Measurements from ENCODE around the gene NFIX.
A peak's percentile ranks its signal among the peaks of the same experiment; 100 is the strongest.

Gene NFIX

DNA sequence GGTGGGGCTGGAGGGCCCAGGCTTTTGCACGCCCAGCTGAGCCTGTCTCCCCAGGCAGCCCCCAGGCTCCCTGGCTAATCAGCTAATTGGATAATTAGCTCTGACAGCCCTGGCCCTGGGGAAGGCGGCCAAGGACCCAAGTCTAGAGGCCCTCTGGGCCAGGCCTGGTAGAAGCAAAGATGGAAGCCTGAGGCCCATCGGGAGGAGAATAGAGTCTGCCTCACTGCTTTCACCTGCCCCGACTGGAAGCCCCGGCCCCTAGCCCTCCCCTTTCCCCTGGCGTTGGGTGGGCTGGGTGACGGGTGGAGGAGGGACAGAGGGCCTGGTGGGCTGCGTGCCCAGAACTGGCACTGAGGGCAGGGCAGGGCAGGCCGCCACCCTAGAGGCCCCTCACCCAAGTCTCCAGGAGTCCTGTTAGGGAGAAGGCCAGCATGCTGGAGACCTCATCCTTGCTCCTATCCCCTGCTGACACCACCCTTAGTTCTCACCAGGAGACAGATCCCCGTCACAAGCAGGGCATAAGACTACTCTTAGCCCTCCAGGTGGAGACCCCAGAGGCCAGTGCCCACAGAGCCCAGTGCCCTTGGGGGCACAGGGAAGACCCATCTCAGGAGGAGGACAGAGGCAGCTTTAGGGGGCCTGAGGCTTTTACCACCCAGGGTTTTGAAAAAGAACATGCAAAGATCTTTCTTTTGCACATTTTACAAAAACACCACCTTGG, 95.4 kb downstream of the NFIX start:
- no peak for DNase-seq (ENCODE audit: low read depth in 2 of 3, low spot score in 1 of 3)

DNA sequence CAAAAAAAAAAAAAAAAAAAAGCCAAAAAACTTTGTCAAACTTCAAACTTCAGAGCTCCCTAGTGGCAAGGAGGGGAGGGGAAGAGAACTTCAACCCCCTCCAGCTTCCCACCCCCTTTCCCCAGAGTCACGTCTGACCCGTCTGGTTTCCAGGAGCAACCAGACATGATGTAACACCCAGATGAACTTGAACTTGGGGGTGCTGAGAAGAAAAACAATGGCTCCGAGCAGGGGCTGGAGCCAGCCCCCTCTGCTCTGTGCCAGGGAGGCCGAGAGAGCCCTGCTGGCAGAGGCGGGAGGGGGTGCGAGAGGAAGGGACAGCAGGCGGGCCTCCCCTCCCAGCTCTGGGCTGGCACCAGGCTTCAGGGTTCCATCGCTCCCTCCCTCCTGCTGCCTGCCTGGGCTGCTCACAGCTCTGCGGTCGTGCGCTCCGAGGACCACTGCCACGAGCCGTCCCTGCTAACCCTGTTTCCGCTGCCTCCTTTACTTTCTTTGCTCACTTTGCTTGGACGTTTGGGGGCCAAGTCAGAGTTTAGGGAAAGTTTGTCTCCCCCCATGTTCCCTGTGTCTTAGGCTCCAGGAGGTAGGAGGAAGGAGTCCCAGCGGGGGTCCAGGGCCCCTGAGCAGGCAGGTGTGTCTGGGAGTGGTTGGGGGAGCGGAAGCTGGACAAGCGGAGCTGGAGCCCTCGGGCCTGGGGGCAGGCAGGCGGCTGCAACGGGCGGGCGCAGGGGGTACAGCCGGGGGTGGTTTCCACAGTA, 96.3 kb downstream of the NFIX start:
- DNase-seq (ENCODE audit: low read depth in 2 of 3, low spot score in 1 of 3), result no peak

DNA sequence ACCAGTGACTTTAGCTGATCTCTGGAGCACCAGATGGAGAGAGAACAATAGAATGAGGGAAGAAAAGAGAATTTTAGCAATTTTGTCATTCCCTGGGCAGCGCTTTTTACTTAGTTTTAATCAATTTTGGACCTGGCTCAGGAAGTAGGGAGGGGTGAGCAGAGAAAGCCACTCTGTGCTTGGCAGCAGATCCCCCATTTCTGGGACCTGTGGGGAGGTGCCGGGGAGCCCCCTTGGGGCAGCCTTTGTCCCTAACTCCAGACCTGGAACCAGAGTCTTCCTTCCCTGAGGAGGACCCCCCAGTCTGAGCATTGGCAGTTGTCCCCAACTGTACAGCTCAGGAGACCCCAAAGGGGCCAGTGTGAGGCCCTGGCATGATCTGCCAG, 96.9 kb downstream of the NFIX start:
- no peak for DNase-seq (ENCODE audit: low read depth in 2 of 3, low spot score in 1 of 3)

DNA sequence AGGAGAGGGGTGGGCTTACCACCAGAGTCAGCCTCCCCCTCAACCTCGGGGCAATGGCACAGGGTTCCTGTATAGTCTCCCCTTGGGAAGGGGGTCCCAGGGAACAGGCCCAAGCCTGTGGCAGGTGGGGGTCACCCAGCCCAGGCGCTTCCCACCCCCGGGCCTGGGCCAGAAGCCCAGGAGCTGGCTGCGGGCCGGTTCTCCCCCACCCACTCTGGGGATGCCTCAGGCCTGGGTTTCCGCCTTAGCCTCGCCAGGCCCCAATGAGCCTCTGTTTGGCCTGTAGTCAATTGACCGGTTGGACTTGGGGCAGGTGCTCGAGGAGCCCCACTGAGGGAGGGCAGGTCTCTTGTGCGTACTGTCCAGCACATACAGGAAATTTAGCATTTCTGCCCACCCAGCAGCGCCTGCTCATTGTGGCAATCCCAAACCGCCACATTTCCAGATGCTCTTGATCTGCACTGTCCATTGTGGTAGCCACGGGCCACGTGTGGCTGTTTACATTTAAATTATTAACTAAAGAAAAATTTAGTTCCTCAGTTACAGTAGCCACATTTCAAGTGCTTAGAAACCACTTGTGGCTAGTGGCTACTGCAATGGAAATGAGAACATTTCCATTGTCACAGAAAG, 97.4 kb downstream of the NFIX start:
- no peak for DNase-seq (ENCODE audit: low read depth in 2 of 3, low spot score in 1 of 3)

DNA sequence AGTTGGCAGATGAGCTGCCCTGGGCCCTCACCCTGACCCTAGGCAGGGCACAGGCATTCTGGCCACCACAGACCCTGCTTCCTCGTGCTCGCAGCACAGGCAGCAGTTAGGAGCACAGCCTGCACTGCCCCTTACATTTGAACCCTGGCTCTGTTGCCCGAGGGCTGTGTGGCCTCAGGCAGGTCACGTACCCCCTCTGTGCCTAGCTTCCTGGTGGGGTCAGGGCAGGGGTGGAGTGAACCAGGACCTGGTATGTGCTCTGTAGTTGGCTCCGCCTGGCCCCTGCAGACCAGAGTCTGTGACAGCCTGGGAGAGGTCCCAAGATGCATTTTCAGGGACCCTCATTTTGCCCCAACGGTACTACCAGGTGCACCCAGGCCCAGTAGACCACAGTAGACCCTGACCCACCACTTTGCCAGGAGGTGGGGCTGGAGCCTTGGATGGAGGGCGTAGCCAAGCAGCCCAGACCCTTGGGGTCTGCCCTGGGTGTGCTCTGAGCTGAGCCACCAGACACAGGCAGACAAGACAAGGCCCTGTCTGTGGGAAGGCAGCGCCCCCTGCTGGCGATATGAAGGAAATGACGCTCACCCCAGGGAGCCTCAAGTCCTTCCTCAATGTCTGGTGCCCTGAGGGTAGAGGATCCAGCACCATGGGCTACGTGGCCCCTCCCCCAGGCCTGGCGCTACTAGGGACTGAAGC, 98.3 kb downstream of the NFIX start:
- DNase-seq (ENCODE audit: low read depth in 2 of 3, low spot score in 1 of 3), result peak; percentile 67 to 79 (median 69)

DNA sequence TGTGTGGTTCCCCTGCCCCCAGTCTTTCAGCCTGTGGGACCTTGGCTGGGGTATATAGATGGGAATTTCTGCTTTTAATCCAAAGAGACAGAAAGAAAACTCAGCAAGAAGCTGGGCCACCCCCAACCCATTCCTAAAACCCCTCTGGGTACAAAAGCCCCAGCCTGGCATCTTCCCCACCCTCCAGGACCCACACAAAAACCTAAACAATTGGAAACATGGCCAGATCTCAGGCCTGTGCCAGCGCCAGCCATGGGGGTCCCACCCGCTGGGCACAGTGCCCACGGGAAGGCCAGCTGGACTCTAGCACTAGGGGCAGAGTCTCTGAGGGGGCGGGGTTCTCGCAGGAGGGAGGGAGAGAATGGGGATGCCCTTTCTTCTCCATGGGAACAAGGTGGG, 98.8 kb downstream of the NFIX start:
- DNase-seq (ENCODE audit: low read depth in 2 of 3, low spot score in 1 of 3), result no peak

DNA sequence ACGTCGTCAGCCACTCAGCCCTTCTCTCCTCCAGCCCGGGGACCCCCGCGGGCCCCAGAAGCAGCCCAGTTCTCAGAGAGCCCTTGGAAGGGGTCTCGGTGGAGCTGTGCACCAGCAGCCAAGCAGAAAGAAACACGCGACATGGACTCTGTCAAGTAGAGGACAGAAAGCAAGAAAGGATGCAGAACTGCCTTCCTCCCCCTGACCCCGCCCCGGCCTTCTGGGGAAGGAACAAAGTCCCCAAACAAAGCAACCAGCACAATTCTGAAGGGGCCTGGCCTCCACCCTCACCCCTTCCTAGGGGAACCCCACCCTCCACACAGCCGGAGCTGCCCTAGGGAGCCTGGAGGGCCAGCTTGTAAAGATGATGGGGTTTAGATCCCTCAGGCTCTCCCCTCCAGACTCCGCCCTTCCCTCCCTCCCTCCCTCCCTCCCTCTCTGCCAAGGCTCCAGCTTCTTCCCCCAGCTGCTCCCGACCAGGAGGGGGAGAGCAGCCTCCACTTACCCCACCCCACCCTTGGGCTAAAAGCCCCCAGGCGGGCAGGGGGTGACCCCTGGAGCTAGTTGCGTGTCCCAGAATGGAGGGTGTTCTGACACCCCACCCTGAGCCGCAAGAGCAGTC, 99.6 kb downstream of the NFIX start:
- no peak for DNase-seq (ENCODE audit: low read depth in 2 of 3, low spot score in 1 of 3)

DNA sequence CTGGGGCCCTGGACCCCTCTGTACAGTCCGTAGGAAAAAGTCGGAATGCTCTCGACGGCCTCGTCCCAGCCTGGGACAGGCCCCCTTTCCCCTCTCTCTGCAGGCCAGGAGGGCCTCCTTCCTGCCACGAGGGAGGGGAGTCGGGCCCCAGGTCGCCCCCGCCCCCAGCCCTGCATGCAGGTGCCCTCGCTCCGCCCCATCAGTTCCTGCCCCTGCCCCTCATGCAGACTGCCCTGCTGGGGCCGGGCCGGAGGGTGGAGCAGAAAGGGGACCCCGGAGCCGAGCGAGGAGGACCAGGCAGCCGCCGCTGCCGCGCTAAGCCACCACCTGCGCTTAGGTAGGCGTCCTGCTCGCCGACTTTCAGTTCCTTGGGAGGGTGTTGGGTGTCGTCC, 100.1 kb downstream of the NFIX start:
- no peak for DNase-seq (ENCODE audit: low read depth in 2 of 3, low spot score in 1 of 3)

DNA sequence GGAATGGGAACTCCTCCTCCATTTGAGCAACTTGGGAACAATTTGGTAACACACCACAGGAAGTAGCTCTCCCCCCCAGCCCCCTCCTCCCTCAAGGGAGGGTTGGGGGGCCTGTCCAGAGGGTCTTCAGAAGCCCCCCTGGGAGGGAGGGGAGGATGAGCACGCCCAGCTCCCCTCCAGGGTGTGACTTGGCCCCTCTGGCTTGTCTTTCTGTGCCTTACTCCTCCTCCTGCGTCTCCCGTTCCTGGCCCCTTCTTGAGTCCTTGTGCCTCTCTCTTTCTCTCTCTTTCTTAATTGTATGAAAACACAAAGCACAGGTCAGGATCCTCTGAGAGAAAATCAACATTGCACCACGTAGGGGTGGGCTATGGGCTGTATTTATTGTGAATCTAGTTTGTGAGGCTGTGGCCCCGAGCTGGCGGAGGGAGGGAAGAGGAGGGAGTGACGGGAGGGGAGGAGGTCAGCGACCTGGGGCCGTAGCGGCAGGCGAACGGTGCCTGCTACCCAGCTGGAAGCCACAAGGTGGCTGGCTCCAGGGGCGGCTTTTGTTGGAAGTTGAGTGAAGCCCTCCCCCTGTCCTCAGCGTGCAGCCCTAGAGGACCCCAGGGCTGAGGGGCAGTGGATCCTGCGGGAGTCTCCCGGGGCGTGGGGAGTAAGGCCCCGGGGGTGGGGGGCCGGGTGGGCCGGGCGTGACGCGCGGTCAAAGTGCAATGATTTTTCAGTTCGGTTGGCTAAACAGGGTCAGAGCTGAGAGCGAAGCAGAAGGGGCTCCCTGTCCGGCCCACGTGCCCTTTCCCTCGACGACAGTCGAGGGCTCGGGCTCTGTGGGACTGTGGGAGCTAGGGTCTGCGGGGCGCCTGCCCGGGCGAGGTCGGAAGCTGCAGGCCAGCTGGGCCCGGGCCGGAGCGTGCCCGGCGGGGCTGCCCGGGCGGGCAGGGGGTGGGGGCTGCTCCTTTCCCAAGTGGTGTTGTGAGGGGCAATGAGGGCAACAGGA, 101.0 kb downstream of the NFIX start:
- no peak for DNase-seq (ENCODE audit: low read depth in 2 of 3, low spot score in 1 of 3)

DNA sequence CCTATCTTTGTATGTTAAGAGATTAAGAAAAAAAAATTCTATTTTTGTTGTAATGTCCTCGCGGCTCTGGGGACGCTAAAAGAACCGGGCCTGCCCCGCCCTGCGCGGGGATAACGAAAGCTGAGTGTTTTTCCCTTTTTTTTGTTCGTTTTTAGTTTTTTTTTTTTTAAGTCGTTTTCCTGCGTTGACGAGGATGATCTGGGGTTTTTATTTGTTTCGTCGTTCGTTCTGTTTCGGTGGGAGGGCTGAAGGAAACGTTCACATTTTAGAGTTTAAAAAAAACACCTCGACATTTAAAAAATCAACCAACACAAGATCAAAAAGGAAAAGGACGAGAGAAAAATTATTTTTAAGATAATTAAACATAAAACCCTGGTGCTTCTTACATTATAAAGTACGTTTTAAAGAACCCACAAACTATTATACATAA, 101.8 kb downstream of the NFIX start:
- no peak for DNase-seq (ENCODE audit: low read depth in 2 of 3, low spot score in 1 of 3)

DNA sequence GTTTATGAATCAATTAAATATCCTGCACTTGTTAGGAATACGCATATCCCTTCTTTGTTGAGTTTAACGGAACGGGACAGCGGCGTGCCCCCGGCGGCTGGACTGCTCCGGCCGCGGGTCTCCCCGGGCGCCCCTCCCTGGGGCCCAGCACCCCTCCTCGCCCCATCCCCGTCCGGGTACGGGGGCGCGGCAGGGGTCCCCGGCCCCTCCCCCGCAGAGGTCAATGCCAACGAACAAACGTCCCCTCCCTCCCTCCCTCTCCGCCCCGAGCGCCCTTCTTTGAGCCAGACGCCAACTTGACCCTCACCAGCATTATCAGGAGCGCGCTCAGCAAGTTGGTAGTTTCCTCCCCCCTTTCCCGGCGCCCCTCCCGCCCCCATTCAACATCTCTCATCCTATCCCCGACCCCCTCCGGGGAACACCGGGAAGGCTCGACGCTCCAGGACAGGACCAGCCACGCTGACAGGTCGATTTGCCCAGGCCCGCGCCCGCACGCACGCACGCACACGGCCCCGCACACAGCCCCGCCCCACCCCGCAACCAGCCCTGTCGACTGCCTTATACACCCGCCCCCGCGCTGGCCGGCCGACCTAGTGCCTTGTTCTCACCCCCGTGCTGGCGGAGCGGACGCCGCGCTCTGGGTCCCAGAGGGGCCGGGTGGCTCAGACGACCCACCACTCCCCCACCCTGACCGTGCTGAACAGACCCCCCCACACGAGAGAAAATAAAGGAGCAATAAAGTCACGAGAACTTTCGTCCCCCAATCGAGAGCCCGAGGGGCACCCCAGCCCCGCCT, 102.4 kb downstream of the NFIX start:
- DNase-seq (ENCODE audit: low read depth in 2 of 3, low spot score in 1 of 3), result no peak

DNA sequence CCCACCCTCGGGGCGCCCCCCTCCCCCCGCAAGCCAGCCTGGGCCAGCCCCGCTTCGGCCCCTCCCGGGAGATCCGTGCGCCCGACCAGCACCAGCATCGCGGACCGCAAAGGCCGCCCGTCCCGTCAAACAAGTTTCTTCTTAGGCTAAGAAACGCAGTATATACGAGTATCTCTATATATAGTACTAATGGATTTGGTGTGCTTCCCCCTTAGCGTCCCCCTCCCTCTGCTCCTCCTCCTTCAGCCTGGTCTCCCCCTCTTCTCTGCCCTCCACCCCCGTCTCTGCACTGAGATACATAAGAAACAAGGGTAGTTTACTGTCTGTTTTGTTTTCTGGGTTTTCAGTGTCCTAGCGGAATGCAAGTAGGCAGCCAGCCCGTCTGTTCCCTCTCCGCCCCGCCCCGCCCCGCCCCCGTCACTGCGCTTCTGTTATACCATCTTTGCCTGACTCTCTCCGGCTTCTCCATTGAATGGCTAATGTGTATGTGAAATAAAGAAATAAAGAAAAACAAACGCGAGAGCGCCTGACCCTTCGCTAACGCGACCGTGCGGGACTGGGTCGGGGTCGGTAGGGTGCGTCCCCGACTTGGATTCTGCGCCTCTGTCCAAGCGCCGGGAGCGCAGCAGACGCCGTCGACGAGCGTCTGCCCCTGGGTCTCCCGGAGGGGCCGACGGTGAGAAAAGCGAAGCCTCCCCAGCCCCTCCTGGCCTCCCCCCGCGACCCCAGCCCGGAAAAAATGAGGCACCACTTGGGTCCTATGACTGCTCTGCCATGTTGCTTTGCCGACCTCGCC, 103.2 kb downstream of the NFIX start:
- no peak for DNase-seq (ENCODE audit: low read depth in 2 of 3, low spot score in 1 of 3)

DNA sequence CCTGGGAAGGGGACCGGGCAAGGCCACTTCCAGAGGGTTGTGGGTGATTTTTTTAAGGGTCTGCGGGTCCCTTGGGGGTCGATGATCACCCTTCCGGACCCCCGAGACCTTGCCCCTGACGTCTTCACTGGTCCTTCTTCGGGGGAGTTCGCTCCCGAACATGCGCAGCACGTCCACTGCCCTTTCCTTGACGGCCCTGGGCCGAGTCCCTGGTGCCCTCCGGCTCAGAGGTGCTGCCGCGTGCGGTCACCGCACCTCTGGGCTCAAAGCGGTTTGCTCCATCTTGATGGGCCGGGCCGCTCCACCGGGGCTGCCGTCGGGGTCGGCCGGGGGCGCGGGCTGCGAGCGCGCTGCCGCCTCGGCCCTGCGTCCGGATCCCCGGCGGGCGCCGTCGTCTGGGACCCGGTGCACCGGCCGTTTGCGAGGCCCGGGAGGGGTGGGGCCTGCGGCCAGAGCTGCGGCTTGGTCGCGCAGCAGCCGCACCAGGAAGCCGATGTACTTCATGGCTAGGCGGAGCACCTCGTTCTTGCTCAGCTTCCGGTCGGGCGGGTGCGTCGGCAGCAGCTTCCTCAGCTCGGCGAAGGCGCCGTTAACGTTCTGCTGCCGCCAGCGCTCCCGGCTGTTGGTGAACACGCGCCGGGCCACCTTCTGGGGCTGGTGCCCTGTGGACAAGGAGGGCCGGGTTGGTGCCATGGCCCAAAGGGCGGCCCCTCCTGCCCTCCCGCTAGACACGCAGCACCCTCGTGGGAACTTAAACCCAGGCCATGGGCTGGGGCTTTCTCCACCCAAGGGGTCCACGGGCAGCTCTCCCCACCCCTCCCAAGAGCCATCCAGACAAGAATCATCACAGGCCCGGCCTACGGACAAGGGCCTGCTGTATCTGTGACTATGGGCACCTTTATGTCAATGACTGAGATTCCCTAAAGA, 104.1 kb downstream of the NFIX start:
- DNase-seq (ENCODE audit: low read depth in 2 of 3, low spot score in 1 of 3), result peak in 2 of 3 donors; percentile 61 to 66

DNA sequence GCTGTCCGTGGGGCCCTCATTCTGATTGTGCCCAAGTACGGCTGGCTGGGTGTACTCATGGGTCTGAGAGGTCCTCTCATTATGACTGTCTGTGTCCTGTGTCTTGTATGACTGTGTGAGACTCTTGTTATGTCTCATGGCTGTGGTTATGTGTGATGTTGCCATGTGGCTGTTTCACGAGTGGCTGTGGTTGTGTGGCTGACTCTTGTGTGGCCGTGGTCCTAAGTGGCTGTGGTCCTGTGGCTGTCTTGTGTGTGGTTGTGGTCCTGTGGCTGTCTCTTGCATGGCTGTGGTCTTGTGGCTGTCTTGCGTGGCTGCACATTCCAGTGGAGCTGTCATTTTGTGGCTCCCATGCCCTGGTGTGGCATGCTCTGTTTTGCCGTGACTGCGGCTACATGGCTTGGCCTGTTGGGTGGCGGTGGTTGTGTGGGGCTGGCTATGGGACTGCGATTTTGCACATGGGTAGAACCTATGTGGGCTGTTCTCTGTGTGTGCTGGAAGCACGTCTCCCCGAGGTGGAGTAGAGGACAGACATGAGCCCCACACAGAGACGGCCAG, 104.8 kb downstream of the NFIX start:
- peak; percentile 58 to 75 (median 62) for DNase-seq (ENCODE audit: low read depth in 2 of 3, low spot score in 1 of 3)

DNA sequence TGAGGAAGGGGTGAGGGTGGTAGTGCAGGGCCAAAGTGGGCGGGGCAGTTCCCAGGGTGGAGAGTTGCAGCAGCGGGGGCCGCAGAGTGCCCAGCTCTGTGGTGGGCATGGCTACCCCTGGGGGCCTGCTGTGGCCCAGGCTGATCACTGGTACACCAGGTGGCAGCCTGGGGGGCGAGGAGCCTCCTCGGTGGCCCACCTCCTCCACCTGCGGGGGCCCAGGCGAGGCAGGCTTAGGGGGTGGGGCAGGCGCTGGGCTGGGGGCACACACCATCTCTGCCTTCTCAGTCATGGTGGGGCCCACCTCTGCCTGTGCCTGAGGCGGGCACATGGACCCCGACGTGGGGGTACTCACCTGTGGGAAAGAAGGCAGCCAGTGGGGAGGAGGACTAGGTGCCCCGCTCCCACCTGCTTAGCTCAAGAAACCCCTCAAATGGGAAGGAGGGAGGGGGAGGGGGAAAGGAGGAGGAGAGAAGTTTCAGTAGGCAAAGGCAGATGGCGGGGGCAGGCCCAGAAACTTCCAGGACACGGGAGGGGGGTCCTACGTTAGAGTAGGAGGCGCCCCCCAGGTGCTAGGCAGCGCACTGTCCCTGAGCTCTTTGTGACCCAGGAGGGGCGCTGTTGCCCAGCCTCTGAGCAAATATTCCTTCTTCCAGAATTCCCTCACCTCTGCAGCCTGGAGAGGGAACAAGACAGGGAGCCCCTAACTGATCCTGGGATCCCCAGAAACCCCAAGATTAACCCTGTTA, 105.7 kb downstream of the NFIX start:
- no peak for DNase-seq (ENCODE audit: low read depth in 2 of 3, low spot score in 1 of 3)

All from stimulated activated CD4-positive, alpha-beta T cell treated with anti-CD3 and anti-CD28 coated beads, Interleukin-12 subunit alpha, Interleukin-12 subunit beta, amount 100 ng/mL, for 48 hours (primary cell).